GM21723 (cell line): Measurements from ENCODE around the gene OR56A1.

Experiments used
- ATAC-seq: cut with Tn5 transposase; IDR thresholded peaks from one replicate; pipeline ENCODE4 v1.9.1; 2021; ENCODE audit warnings: mild to moderate bottlenecking, moderate library complexity; ENCODE audit not compliant: unreplicated experiment

OR56A1 gene

DNA sequence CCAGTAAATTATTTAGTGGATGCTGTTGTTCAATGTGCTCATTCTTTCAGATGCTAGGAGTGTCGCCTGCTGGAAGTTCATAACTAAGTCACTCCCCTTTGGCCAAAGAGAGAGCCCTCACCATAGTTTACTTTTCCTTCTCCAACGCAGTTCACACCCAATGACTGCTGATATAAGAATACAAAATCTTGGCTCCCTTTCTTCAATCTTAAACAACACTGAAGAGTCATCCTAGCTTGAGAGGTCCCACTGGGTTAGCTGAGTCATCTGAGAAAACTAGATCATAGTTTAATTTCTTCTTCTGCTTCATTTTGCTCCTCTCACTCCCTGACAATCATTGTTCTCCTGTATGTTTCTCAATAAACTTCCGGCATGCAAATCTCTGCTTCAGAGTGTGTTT, 38.4 kb downstream of the OR56A1 start:
- no peak for ATAC-seq

DNA sequence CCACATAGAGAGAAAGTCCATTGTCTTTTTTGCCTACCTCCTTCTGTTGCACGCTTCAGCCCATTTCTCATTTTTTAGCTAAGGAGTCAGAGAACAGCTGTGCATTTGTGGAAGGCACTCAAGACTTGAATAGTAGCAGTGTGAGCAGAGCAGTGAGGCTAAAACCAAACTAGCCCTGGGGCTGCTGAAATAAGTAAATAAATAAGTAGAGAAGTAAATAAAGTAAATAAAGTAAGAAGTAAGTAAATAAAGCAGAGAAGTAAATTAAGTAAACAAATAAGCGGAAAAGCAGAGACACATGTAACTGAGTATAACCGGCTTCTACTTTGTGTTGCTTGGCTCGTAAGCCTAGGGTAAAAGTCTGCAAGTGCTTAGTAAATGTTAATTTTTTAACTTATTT, 41.4 kb downstream of the OR56A1 start:
- no peak for ATAC-seq

DNA sequence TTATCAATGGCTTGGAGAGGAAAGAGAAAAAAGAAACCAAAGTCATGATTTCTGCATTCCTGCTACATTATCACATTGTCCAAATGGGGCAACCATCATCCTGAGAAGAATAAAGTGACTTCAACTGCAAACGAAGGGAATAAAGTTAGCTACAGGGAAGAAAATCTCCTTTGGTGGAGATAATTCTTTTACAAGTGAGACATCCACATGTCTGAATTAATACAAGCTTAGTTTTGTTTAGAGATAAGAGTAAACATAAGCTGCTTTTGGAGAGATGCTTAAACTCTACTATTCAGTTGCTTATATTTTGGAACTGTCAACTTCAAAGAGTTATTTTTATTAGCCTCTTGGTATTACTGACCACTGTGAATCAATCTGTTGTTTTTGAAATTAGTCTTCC, 43.7 kb downstream of the OR56A1 start, which contains the start of gene OR52L1:
Gene OR52L1 (minus strand): TSS at position 101 of the 400 bp plus-strand sequence. CDS start 55 bp downstream, at position 46.
- ATAC-seq = no peak

DNA sequence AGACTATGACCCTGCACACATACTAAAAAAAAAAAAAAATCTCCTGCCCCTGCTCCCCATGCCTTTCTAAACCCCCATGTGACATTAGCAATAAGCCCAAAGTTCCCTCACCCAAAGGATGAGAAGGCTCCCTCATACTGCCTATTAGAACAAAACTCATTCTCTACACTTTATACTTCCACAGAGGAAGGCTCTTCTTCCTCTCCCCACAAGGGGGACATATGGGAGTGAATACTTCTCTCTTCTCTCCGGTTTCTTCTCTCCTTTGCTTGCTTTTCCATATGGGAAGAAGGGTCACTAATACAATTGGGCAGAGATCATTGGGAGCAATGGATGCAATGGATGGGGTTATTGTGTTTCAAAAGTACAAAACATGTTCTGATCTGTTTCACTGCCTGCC, 47.1 kb downstream of the OR56A1 start:
- no peak for ATAC-seq

DNA sequence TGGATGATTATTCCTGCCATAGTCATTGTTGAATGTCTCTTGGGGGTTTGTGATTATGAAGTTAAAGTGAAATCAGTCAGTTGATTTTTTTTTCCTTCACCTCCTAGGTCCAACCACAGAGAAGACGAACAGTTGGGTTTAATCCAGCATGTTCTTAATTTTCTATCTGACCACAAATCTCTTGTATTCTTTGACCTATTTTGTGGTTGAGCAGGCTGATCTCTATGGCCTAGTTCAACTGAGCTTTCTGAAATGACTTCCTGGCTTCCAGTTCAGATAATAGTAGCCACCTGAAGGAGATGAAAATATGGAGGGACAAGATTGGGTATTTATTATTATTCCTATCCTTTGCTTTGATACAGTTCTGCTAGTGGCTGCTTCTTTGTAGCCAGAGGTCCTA, 57.0 kb downstream of the OR56A1 start:
- no peak for ATAC-seq
